Upper lobe of left lung (tissue), 4 donors: ENCODE results near the gene SLAMF7.

ENCODE experiments used
- EP300 ChIP-seq, 4 donors: sonication (generic); formaldehyde crosslinking; IDR thresholded peaks; one replicate each; pipeline ENCODE4 v1.5.1; 2017; ENCODE audit warnings: antibody characterized with exemption in 4 of 4, control low read depth in 2 of 4
- POLR2A ChIP-seq, 4 donors: fragments of 450-650 bp; IDR thresholded peaks; one replicate each; pipeline ENCODE4 v1.5.1; 2016 to 2017; ENCODE audit warnings: antibody characterized with exemption in 4 of 4, mild to moderate bottlenecking in 2 of 4
- POLR2AphosphoS5 ChIP-seq, 2 donors: sonication (generic); formaldehyde crosslinking; IDR thresholded peaks; one replicate each; pipeline ENCODE4 v1.5.1; 2017; ENCODE audit warnings: antibody characterized with exemption in 2 of 2
- TF ChIP-seq, protein P1 (sequence below), 6 experiments: fragments of 450-650 bp in 4 of 6; fragments of 200-600 bp in 2 of 6; sonication (generic) in 2 of 6; IDR thresholded peaks; one replicate each; pipeline ENCODE4 v1.5.1; 2016 to 2019; ENCODE audit warnings: antibody characterized with exemption in 6 of 6

DNA sequence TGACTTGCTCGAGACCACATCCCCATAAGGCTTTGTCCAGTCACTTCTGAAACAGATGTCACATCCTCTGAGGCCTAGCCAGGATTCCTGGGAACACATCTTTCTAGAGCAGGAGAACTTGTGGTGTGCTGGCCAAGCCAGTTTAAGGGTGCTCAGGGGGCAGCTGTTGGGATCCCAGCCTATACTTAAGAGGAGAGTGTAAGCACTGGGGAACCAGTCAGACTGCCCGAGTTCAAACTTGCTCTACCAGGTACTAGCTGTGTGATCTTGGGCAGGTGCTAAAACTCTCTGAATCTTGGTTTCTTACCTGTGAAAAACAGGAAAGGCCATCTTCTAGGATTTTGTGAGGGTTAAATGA lies 41.3 kb downstream of the SLAMF7 start:
- TF ChIP-seq, protein P1, sequence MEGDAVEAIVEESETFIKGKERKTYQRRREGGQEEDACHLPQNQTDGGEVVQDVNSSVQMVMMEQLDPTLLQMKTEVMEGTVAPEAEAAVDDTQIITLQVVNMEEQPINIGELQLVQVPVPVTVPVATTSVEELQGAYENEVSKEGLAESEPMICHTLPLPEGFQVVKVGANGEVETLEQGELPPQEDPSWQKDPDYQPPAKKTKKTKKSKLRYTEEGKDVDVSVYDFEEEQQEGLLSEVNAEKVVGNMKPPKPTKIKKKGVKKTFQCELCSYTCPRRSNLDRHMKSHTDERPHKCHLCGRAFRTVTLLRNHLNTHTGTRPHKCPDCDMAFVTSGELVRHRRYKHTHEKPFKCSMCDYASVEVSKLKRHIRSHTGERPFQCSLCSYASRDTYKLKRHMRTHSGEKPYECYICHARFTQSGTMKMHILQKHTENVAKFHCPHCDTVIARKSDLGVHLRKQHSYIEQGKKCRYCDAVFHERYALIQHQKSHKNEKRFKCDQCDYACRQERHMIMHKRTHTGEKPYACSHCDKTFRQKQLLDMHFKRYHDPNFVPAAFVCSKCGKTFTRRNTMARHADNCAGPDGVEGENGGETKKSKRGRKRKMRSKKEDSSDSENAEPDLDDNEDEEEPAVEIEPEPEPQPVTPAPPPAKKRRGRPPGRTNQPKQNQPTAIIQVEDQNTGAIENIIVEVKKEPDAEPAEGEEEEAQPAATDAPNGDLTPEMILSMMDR (IDR thresholded peaks at IDR 0.05), result no peak
- TF ChIP-seq POLR2AphosphoS5 (IDR thresholded peaks at IDR 0.05) (no peak), POLR2A (IDR thresholded peaks at IDR 0.05) (no peak), EP300 (IDR thresholded peaks at IDR 0.05) (no peak)
